ENCODE data around the gene OTUB1.

- TF ChIP-seq, protein P1, sequence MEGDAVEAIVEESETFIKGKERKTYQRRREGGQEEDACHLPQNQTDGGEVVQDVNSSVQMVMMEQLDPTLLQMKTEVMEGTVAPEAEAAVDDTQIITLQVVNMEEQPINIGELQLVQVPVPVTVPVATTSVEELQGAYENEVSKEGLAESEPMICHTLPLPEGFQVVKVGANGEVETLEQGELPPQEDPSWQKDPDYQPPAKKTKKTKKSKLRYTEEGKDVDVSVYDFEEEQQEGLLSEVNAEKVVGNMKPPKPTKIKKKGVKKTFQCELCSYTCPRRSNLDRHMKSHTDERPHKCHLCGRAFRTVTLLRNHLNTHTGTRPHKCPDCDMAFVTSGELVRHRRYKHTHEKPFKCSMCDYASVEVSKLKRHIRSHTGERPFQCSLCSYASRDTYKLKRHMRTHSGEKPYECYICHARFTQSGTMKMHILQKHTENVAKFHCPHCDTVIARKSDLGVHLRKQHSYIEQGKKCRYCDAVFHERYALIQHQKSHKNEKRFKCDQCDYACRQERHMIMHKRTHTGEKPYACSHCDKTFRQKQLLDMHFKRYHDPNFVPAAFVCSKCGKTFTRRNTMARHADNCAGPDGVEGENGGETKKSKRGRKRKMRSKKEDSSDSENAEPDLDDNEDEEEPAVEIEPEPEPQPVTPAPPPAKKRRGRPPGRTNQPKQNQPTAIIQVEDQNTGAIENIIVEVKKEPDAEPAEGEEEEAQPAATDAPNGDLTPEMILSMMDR (conservative IDR thresholded peaks at IDR 0.05; ENCODE audit: low read length), result no peak
- TF ChIP-seq EZH2phosphoT487 (IDR thresholded peaks at IDR 0.05; ENCODE audit: borderline replicate concordance), result no peak
Observed at GRCh38 chr11:64037027-64037634, 50.9 kb downstream of the OTUB1 start.
